DOHH2 (cell line): ENCODE results near the gene CRTAC1.
A peak's percentile ranks its signal among the peaks of the same experiment; 100 is the strongest.

Experiments used
- H3F3A ChIP-seq: fragments of 200-600 bp; sonication (generic), shearing (Covaris generic); 2 replicates; pipeline ENCODE4 v1.6.0; 2016; ENCODE audit warnings: antibody characterized with exemption, mild to moderate bottlenecking; ENCODE audit not compliant: control insufficient read depth, insufficient read depth
- H3K27ac ChIP-seq: fragments of 200-600 bp; sonication (generic); 2 replicates; pipeline ENCODE4 v1.5.1; 2014; ENCODE audit warnings: low read depth, mild to moderate bottlenecking, low read length, moderate library complexity
- H3K27me3 ChIP-seq: fragments of 200-600 bp; sonication (generic); 2 replicates; pipeline ENCODE4 v1.6.1; 2014; ENCODE audit warnings: mild to moderate bottlenecking, low read length, mixed read lengths; ENCODE audit not compliant: control insufficient read depth
- H3K36me3 ChIP-seq: fragments of 200-600 bp; sonication (generic); 2 replicates; pipeline ENCODE4 v1.6.1; 2014; ENCODE audit warnings: mild to moderate bottlenecking, low read length, moderate library complexity, mixed read lengths; ENCODE audit not compliant: control insufficient read depth
- H3K4me1 ChIP-seq: fragments of 200-600 bp; sonication (generic); 2 replicates; pipeline ENCODE4 v1.6.1; 2014; ENCODE audit warnings: mild to moderate bottlenecking, low read length, mixed read lengths; ENCODE audit not compliant: control insufficient read depth
- H3K4me2 ChIP-seq: fragments of 200-600 bp; sonication (generic); 2 replicates; pipeline ENCODE4 v1.6.0; 2014; ENCODE audit warnings: mild to moderate bottlenecking, low read length, moderate library complexity
- H3K4me3 ChIP-seq: fragments of 200-600 bp; sonication (generic); 2 replicates; pipeline ENCODE4 v1.5.1; 2014; ENCODE audit warnings: mild to moderate bottlenecking, low read length, mixed read lengths
- H3K79me2 ChIP-seq: fragments of 200-600 bp; sonication (generic); 2 replicates; pipeline ENCODE4 v1.6.1; 2014; ENCODE audit warnings: mild to moderate bottlenecking, low read length, mixed read lengths; ENCODE audit not compliant: control insufficient read depth
- H3K9me2 ChIP-seq: fragments of 200-600 bp; sonication (generic); replicated peaks from 2 replicates; pipeline ENCODE4 v1.6.1; 2014; ENCODE audit warnings: mild to moderate bottlenecking, low read length, mixed read lengths; ENCODE audit not compliant: control insufficient read depth
- H3K9me3 ChIP-seq: fragments of 200-600 bp; sonication (generic); 2 replicates; pipeline ENCODE4 v1.6.1; 2014; ENCODE audit warnings: antibody characterized with exemption, low read length, mixed read lengths; ENCODE audit not compliant: control insufficient read depth, insufficient read depth
- H4K20me1 ChIP-seq: fragments of 200-600 bp; sonication (generic); 2 replicates; pipeline ENCODE4 v1.6.0; 2014; ENCODE audit warnings: low read depth, mild to moderate bottlenecking, antibody characterized with exemption, low read length, moderate library complexity; ENCODE audit not compliant: control insufficient read depth, insufficient read depth
- CTCF ChIP-seq: fragments of 200-600 bp; sonication (generic); IDR thresholded peaks from one replicate; pipeline ENCODE4 v1.5.1; 2014; ENCODE audit warnings: antibody characterized with exemption, mild to moderate bottlenecking, low read depth, low read length; ENCODE audit not compliant: poor library complexity, severe bottlenecking
- EZH2phosphoT487 ChIP-seq: fragments of 200-600 bp; sonication (generic); IDR thresholded peaks from 2 replicates; pipeline ENCODE4 v1.6.1; 2017; ENCODE audit warnings: borderline replicate concordance, mild to moderate bottlenecking, antibody characterized with exemption, low read length, moderate library complexity, mixed read lengths

Gene CRTAC1

GRCh38 chr10:97916586-97916985, 113.8 kb downstream of the CRTAC1 start:
- H3K36me3 ChIP-seq: no peaks in the 10 kb centered on the region
- no peak overlapping the region for H3K4me2 ChIP-seq
- no peaks in the 10 kb centered on the region for H3K79me2 ChIP-seq
- H3K9me3 ChIP-seq: no peaks in the 10 kb centered on the region
- no peak overlapping the region for H3K4me3 ChIP-seq
- no peaks in the 10 kb centered on the region for H3F3A ChIP-seq
- no peaks in the 10 kb centered on the region for H3K4me1 ChIP-seq
- TF ChIP-seq EZH2phosphoT487 (no peak), CTCF (no peak)
- no peak overlapping the region for H3K27ac ChIP-seq
- 0 out of 2 replicates have a peak, but pooled peaks cover 8% of the 10 kb centered on the region for H3K27me3 ChIP-seq
- H3K9me2 ChIP-seq: no peaks in the 10 kb centered on the region
- no peaks in the 10 kb centered on the region; the same call in 1 of the 2 replicates for H4K20me1 ChIP-seq

GRCh38 chr10:97915346-97916131, 114.9 kb downstream of the CRTAC1 start:
- Histone ChIP-seq H3K9me2 (no peaks in the 10 kb centered on the region), H3K9me3 (no peaks in the 10 kb centered on the region), H4K20me1 (no peaks in the 10 kb centered on the region; the same call in 1 of the 2 replicates), H3K4me3 (no peak overlapping the region), H3K27me3 (0 out of 2 replicates have a peak, but pooled peaks cover 8% of the 10 kb centered on the region), H3K36me3 (no peaks in the 10 kb centered on the region), H3K79me2 (no peaks in the 10 kb centered on the region), H3F3A (no peaks in the 10 kb centered on the region), H3K27ac (no peak overlapping the region), H3K4me1 (no peaks in the 10 kb centered on the region), H3K4me2 (no peak overlapping the region)
- TF ChIP-seq CTCF: no peak
- no peak for TF ChIP-seq EZH2phosphoT487

GRCh38 chr10:97914837-97915211, 115.6 kb downstream of the CRTAC1 start:
- H3K4me1 ChIP-seq: no peaks in the 10 kb centered on the region
- 0 out of 2 replicates have a peak, but pooled peaks cover 8% of the 10 kb centered on the region for H3K27me3 ChIP-seq
- no peak overlapping the region for H3K4me3 ChIP-seq
- H3K9me3 ChIP-seq: no peaks in the 10 kb centered on the region
- H3K27ac ChIP-seq: no peak overlapping the region
- no peaks in the 10 kb centered on the region for H3K36me3 ChIP-seq
- no peak overlapping the region for H3K4me2 ChIP-seq
- H3F3A ChIP-seq: no peaks in the 10 kb centered on the region
- H4K20me1 ChIP-seq: no peaks in the 10 kb centered on the region; the same call in 1 of the 2 replicates
- TF ChIP-seq CTCF (peak; percentile 93), EZH2phosphoT487 (no peak)
- H3K9me2 ChIP-seq: no peaks in the 10 kb centered on the region
- H3K79me2 ChIP-seq: no peaks in the 10 kb centered on the region
